Ishikawa (cell line): ENCODE results near the gene DDAH1.

Experiments used
- CEBPB ChIP-seq: IDR thresholded peaks from 2 replicates; pipeline ENCODE4 v1.6.1; 2012
- CREB1 ChIP-seq: IDR thresholded peaks from 2 replicates; pipeline ENCODE4 v1.6.1; 2012; ENCODE audit warnings: low read depth
- EGR1 ChIP-seq: IDR thresholded peaks from 2 replicates; pipeline ENCODE4 v1.6.1; 2012
- EP300 ChIP-seq: IDR thresholded peaks from 2 replicates; pipeline ENCODE4 v1.6.1; 2012; ENCODE audit warnings: borderline replicate concordance
- FOXM1 ChIP-seq: IDR thresholded peaks from 2 replicates; pipeline ENCODE4 v1.6.1; 2012; ENCODE audit warnings: low read depth, borderline replicate concordance
- MAX ChIP-seq: IDR thresholded peaks from 2 replicates; pipeline ENCODE4 v1.6.1; 2012
- RAD21 ChIP-seq: IDR thresholded peaks from 2 replicates; pipeline ENCODE4 v1.6.1; 2012; ENCODE audit warnings: low read depth
- TAF1 ChIP-seq: IDR thresholded peaks from 2 replicates; pipeline ENCODE4 v1.6.1; 2012; ENCODE audit warnings: low read depth, mild to moderate bottlenecking
- TCF12 ChIP-seq: IDR thresholded peaks from 2 replicates; pipeline ENCODE4 v1.6.1; 2012; ENCODE audit warnings: low read depth
- TEAD4 ChIP-seq: IDR thresholded peaks from 2 replicates; pipeline ENCODE4 v1.6.1; 2012
- YY1 ChIP-seq: IDR thresholded peaks from 2 replicates; pipeline ENCODE4 v1.6.1; 2012; ENCODE audit warnings: low read depth
- ZBTB7A ChIP-seq: IDR thresholded peaks from 2 replicates; pipeline ENCODE4 v1.6.1; 2012; ENCODE audit warnings: low read depth
- TF ChIP-seq, protein P1 (sequence below): IDR thresholded peaks from 2 replicates; pipeline ENCODE4 v1.6.1; 2012; ENCODE audit warnings: low read depth, mild to moderate bottlenecking
- TF ChIP-seq, protein P2 (sequence below): IDR thresholded peaks from 2 replicates; pipeline ENCODE4 v1.6.1; 2012

DNA sequence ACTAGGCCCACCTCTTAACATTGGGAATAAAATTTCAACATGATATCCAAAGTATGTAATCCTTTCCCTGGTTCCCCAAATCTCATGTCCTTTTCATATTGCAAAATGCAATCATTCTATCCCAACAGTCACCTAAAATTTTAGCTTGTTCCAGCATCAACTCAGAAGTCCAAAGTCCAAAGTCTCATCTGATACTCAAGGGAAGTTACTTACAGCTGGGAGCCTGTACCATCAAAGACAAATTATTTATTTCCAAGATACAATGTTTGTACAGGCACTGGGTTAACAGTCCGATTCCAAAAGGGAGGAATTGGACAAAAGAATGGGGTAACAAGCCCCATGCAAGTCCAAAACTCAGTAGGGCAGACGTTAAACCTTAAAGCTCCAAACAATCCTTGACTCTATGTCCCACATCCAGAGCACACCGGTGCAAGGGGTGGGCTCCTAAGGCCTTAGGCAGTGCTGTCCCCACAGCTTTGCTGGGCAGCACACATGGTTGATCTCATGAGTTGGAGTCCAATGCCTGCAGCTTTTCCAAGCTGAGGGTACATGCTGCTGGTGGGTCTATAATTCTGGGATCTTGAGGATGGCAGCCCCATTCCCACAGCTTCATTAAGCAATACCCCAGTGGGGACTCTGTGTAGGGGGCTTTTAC is 78.8 kb downstream of the DDAH1 start:
- TF ChIP-seq YY1: no peak
- TF ChIP-seq MAX: no peak
- no peak for TF ChIP-seq TAF1
- TF ChIP-seq EGR1: no peak
- TF ChIP-seq CEBPB: no peak
- TF ChIP-seq EP300: no peak
- no peak for TF ChIP-seq RAD21
- TF ChIP-seq, protein P1, sequence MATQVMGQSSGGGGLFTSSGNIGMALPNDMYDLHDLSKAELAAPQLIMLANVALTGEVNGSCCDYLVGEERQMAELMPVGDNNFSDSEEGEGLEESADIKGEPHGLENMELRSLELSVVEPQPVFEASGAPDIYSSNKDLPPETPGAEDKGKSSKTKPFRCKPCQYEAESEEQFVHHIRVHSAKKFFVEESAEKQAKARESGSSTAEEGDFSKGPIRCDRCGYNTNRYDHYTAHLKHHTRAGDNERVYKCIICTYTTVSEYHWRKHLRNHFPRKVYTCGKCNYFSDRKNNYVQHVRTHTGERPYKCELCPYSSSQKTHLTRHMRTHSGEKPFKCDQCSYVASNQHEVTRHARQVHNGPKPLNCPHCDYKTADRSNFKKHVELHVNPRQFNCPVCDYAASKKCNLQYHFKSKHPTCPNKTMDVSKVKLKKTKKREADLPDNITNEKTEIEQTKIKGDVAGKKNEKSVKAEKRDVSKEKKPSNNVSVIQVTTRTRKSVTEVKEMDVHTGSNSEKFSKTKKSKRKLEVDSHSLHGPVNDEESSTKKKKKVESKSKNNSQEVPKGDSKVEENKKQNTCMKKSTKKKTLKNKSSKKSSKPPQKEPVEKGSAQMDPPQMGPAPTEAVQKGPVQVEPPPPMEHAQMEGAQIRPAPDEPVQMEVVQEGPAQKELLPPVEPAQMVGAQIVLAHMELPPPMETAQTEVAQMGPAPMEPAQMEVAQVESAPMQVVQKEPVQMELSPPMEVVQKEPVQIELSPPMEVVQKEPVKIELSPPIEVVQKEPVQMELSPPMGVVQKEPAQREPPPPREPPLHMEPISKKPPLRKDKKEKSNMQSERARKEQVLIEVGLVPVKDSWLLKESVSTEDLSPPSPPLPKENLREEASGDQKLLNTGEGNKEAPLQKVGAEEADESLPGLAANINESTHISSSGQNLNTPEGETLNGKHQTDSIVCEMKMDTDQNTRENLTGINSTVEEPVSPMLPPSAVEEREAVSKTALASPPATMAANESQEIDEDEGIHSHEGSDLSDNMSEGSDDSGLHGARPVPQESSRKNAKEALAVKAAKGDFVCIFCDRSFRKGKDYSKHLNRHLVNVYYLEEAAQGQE: no peak
- no peak for TF ChIP-seq TCF12
- TF ChIP-seq, protein P2, sequence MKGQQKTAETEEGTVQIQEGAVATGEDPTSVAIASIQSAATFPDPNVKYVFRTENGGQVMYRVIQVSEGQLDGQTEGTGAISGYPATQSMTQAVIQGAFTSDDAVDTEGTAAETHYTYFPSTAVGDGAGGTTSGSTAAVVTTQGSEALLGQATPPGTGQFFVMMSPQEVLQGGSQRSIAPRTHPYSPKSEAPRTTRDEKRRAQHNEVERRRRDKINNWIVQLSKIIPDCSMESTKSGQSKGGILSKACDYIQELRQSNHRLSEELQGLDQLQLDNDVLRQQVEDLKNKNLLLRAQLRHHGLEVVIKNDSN: no peak
- no peak for TF ChIP-seq ZBTB7A
- no peak for TF ChIP-seq FOXM1
- no peak for TF ChIP-seq TEAD4
- TF ChIP-seq CREB1: no peak
